Pancreas (tissue), 10 donors: ENCODE data around the gene OR1J1. TPM values are rescaled to one million over a fixed set of nuclear protein-coding genes. Genes with fewer than 3 reads are reported as not detected.

ENCODE experiments used
- ATAC-seq, 4 donors: fragments of 200-7000 bp; cut with Tn5 transposase; one replicate each; pipeline versions ENCODE4 v1.8.0 to v1.9.1; 2020; ENCODE audit warnings: mild to moderate bottlenecking in 4 of 4, moderate library complexity in 4 of 4
- DNase-seq, 6 donors: peaks; one replicate each; pipeline ENCODE4 v3.0.0-alpha.2; 2020
- FAIRE-seq: peaks from 2 replicates; lab custom pipeline; 2012; peaks lifted over from hg19 to GRCh38; lab: Jason Lieb, UNC
- H3K27ac ChIP-seq, 4 donors: fragments of 200-600 bp; sonication (generic); 1 replicate in 3 of 4; 2 replicates in 1 of 4; pipeline versions ENCODE4 v1.5.0 to v1.8.0; 2020
- H3K27me3 ChIP-seq, 4 donors: fragments of 200-600 bp; one replicate each; pipeline ENCODE4 v1.8.0; 2021
- H3K36me3 ChIP-seq, 3 donors: fragments of 200-600 bp; sonication (generic) in 1 of 3; one replicate each; pipeline versions ENCODE4 v1.5.0 to v1.8.0; 2020 to 2021
- H3K4me1 ChIP-seq, 3 donors: fragments of 200-600 bp; one replicate each; pipeline ENCODE4 v1.8.0; 2021
- H3K4me3 ChIP-seq, 4 donors: fragments of 200-600 bp; sonication (generic) in 2 of 4; one replicate each; pipeline versions ENCODE4 v1.5.0 to v1.8.0; 2020 to 2021
- H3K9me3 ChIP-seq, 4 donors: fragments of 200-600 bp; one replicate each; pipeline ENCODE4 v1.8.0; 2021
- WGBS, 2 donors: extraction: QIAGEN DNeasy Blood & Tissue Kit; methylation state at CpG; one replicate each; pipeline ENCODE4 v1.1.7; 2013; 5-methylcytosine and 5-hydroxymethylcytosine counted together
- intact Hi-C, 3 donors: fragments of 100-400 bp; cut with DNase I; formaldehyde crosslinking; loops; one replicate each; pipeline versions ENCODE4 v1.11.1 to v1.14.2; 2022
- polyA plus RNA-seq, 2 donors: library from polyadenylated mRNA; stranded (reverse); fragments of 200-250 nt; gene quantifications; one replicate each; pipeline ENCODE4 v1.2.3, GENCODE V29; 2013
- total RNA-seq, 6 donors: library from RNA; stranded (reverse); fragmentation: NEBNext Ultra II Directional in 4 of 6; extraction: Animal tissue kit (Norgen Biotek cat#: 25700) in 4 of 6; gene quantifications; one replicate each; pipeline versions ENCODE4 v1.2.1 to v1.2.4, GENCODE V29; 2021 to 2023
- TF ChIP-seq, protein P1 (sequence below), 4 donors: fragments of 200-600 bp; sonication (generic) in 3 of 4; IDR thresholded peaks; one replicate each; pipeline versions ENCODE4 v1.5.0 to v1.8.0; 2021; ENCODE audit warnings: antibody characterized with exemption in 4 of 4
- donor health status: healthy with polysubstance abuse.
- donor health status: DM: no; HTN: no; CAD: no; lungs with moderate emphysema.
- donor health status: DM: no; HTN: no; CAD: no.
- donor health status: control.
- donor health status: control.
- donor health status: Bipolar disorder and iron deficiency.
- donor health status: DM: yes; HTN: yes; CAD: no.
- donor health status: DM: no; HTN: no; CAD: no.
- donor health status: DM: no; HTN: no; CAD: no.
- donor health status: DM: yes; HTN: yes; CAD: no.

Gene OR1J1
- total RNA-seq (not detected), polyA plus RNA-seq (not detected)

DNA sequence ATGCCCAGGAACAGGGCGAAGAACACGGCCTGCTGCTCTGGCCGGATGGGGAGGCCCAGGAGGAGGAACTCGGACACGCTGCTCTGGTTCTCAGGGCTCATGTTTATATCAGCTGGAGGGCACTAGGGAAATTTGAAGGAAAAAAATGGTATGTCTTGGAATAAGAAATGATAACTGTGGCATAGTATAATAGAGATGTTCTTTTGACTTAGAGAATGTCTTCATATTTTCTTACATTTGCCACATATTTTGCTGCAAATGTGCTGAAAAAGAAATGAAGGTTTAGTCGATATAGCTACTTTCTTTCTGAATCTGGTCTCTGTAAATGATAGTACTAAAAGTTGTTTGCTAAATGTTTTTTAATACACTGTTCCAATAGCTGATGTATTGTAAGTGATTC is at the start of gene OR1J1:
OR1J1 (minus strand) TSS at position 101 of the 400 bp plus-strand sequence; CDS start at position 101, 0 bp downstream.
- no peaks in the 10 kb centered on the region for H3K36me3 ChIP-seq
- FAIRE-seq (no peak), ATAC-seq (no peak), DNase-seq (no peak)
- intact Hi-C loops = no loop called here
- no peak within 1 kb of the TSS for H3K4me3 ChIP-seq
- H3K27ac ChIP-seq = no peak within 1 kb of the TSS
- H3K9me3 ChIP-seq = no peaks in the 10 kb centered on the region
- TF ChIP-seq, protein P1, sequence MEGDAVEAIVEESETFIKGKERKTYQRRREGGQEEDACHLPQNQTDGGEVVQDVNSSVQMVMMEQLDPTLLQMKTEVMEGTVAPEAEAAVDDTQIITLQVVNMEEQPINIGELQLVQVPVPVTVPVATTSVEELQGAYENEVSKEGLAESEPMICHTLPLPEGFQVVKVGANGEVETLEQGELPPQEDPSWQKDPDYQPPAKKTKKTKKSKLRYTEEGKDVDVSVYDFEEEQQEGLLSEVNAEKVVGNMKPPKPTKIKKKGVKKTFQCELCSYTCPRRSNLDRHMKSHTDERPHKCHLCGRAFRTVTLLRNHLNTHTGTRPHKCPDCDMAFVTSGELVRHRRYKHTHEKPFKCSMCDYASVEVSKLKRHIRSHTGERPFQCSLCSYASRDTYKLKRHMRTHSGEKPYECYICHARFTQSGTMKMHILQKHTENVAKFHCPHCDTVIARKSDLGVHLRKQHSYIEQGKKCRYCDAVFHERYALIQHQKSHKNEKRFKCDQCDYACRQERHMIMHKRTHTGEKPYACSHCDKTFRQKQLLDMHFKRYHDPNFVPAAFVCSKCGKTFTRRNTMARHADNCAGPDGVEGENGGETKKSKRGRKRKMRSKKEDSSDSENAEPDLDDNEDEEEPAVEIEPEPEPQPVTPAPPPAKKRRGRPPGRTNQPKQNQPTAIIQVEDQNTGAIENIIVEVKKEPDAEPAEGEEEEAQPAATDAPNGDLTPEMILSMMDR (IDR thresholded peaks at IDR 0.05) = no peak
- no peaks in the 10 kb centered on the region for H3K27me3 ChIP-seq
- H3K4me1 ChIP-seq = no peaks in the 10 kb centered on the region
- 74 to 87% methylated on average over 6 of the region's 6 CpGs for WGBS, 2 donors

DNA sequence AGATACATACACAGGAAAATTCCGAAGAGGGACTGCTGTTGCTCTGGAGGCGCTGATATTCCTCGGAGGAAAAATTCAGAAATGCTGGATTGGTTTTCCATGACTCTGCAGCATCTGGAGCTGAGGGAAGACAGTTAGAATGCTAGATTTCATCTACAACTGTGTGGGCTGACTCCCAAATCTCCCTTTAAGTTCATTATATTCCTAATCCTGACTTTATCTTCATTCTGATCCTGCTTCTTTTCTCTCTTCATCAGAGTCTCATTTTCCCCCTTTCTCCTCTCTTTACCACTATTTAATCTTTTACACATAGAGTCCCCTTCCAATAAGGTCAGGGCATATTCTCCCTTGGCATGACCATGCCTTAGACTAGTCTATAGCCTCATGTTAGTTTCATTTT is 49.5 kb upstream of the OR1J1 start, which contains the start of gene OR1N1:
OR1N1 (minus strand) TSS at position 101 of the 400 bp plus-strand sequence; CDS start at position 101, 0 bp downstream.
- Histone ChIP-seq H3K4me1 (no peaks in the 10 kb centered on the region), H3K36me3 (no peaks in the 10 kb centered on the region), H3K4me3 (no peak within 1 kb of the TSS), H3K27me3 (peaks cover 0 to 4% (median 0%) of the 10 kb centered on the region in 4 donors), H3K9me3 (no peaks in the 10 kb centered on the region), H3K27ac (no peak within 1 kb of the TSS)
- ATAC-seq (no peak), FAIRE-seq (no peak), DNase-seq (no peak)
- intact Hi-C loops = no loop called here
- TF ChIP-seq, protein P1 (IDR thresholded peaks at IDR 0.05) = no peak
- 78 to 80% methylated on average over 3 of the region's 3 CpGs for WGBS, 2 donors

DNA sequence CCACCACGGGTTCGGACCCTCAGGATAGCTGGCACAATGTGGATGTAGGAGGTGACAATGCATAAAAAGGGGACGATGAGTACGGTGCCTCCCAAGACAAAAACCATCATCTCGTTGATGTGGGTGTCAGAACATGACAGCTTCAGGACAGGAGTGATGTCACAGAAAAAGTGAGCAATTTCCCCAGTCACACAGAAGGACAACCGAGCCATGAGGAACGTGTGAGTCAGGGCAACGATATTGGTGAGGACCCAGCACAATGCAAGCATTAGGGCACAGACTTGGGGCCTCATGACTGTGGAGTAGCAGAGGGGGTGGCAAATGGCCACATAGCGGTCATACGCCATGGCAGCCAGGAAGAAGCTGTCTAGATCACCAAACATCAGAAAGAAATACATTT is 48.9 kb upstream of the OR1J1 start:
- 64 to 72% methylated on average over 10 of the region's 10 CpGs for WGBS, 2 donors
- intact Hi-C loops = no loop called here
- no peaks in the 10 kb centered on the region for H3K4me1 ChIP-seq
- no peaks in the 10 kb centered on the region for H3K9me3 ChIP-seq
- H3K27me3 ChIP-seq = peaks cover 0 to 4% (median 0%) of the 10 kb centered on the region in 4 donors
- H3K36me3 ChIP-seq = no peaks in the 10 kb centered on the region
- no peak for FAIRE-seq
- no peak overlapping the region for H3K27ac ChIP-seq
- DNase-seq = no peak
- TF ChIP-seq, protein P1 (IDR thresholded peaks at IDR 0.05) = no peak
- H3K4me3 ChIP-seq = no peak overlapping the region
- no peak for ATAC-seq

DNA sequence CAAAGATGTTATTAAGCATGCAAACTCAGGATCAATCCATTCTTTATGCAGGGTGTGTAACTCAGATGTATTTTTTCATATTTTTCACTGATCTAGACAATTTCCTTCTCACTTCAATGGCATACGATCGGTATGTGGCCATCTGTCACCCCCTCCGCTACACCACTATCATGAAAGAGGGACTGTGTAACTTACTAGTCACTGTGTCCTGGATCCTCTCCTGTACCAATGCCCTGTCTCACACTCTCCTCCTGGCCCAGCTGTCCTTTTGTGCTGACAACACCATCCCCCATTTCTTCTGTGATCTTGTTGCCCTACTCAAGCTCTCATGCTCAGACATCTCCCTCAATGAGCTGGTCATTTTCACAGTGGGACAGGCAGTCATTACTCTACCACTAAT is 41.6 kb upstream of the OR1J1 start:
- peaks cover 0 to 4% (median 0%) of the 10 kb centered on the region in 4 donors for H3K27me3 ChIP-seq
- TF ChIP-seq, protein P1 (IDR thresholded peaks at IDR 0.05) = no peak
- no peak for ATAC-seq
- intact Hi-C loops = no loop called here
- DNase-seq = no peak
- no peak overlapping the region for H3K27ac ChIP-seq
- 66 to 91% methylated on average over 3 of the region's 3 CpGs for WGBS, 2 donors
- no peak overlapping the region for H3K4me3 ChIP-seq
- H3K36me3 ChIP-seq = no peaks in the 10 kb centered on the region
- H3K9me3 ChIP-seq = no peaks in the 10 kb centered on the region
- no peaks in the 10 kb centered on the region for H3K4me1 ChIP-seq
- no peak for FAIRE-seq

- DNase-seq (no peak), FAIRE-seq (no peak), ATAC-seq (no peak)
- WGBS, 2 donors = 64 to 78% methylated on average over 4 of the region's 4 CpGs
- no peak within 1 kb of the TSS for H3K27ac ChIP-seq
- H3K4me1 ChIP-seq = no peaks in the 10 kb centered on the region
- no peaks in the 10 kb centered on the region for H3K9me3 ChIP-seq
- TF ChIP-seq, protein P1 (IDR thresholded peaks at IDR 0.05) = no peak
- H3K4me3 ChIP-seq = no peak within 1 kb of the TSS
- intact Hi-C loops = no loop called here
- H3K27me3 ChIP-seq = peaks cover 0 to 4% (median 0%) of the 10 kb centered on the region in 4 donors
- no peaks in the 10 kb centered on the region for H3K36me3 ChIP-seq
These were observed 41.1 kb upstream of the OR1J1 start, which contains the start of gene OR1J4 for GRCh38 chr9:122518841-122519240. OR1J4 (plus strand) TSS chr9:122519141; CDS start chr9:122519141, 0 bp downstream.
